Inferior parietal cortex (tissue), 1 donor: ENCODE data around the gene MRPS7.
"Not testable (repeated sequence)": the region's sequence is repeated elsewhere in the genome, so short reads cannot be mapped to it uniquely, and the experiment has no call there.

Experiments
- DNase-seq: peaks from one replicate; pipeline ENCODE4 v3.0.0-alpha.2; 2016; ENCODE audit errors: extremely low spot score

Gene MRPS7

GRCh38 chr17:75271233-75271954 lies 9.7 kb downstream of the MRPS7 start:
- peak; percentile 76 for DNase-seq

GRCh38 chr17:75271955-75272847 lies 10.5 kb downstream of the MRPS7 start:
- DNase-seq = no peak

- DNase-seq = peak; percentile 22
Observed at GRCh38 chr17:75272848-75273184, 11.1 kb downstream of the MRPS7 start.

- DNase-seq = no peak
Observed at GRCh38 chr17:75273977-75274708, 12.5 kb downstream of the MRPS7 start.

GRCh38 chr17:75277664-75278071 lies 16.0 kb downstream of the MRPS7 start:
- no peak for DNase-seq

GRCh38 chr17:75280189-75280588 lies 18.5 kb downstream of the MRPS7 start:
- not testable (repeated sequence) for DNase-seq

GRCh38 chr17:75285123-75285522 lies 23.4 kb downstream of the MRPS7 start:
- no peak for DNase-seq

- DNase-seq = no peak
Observed at GRCh38 chr17:75287221-75287620, 25.5 kb downstream of the MRPS7 start.

GRCh38 chr17:75288359-75288758 lies 26.7 kb downstream of the MRPS7 start:
- DNase-seq = no peak

GRCh38 chr17:75288770-75289114 lies 27.1 kb downstream of the MRPS7 start:
- DNase-seq = no peak

DNA sequence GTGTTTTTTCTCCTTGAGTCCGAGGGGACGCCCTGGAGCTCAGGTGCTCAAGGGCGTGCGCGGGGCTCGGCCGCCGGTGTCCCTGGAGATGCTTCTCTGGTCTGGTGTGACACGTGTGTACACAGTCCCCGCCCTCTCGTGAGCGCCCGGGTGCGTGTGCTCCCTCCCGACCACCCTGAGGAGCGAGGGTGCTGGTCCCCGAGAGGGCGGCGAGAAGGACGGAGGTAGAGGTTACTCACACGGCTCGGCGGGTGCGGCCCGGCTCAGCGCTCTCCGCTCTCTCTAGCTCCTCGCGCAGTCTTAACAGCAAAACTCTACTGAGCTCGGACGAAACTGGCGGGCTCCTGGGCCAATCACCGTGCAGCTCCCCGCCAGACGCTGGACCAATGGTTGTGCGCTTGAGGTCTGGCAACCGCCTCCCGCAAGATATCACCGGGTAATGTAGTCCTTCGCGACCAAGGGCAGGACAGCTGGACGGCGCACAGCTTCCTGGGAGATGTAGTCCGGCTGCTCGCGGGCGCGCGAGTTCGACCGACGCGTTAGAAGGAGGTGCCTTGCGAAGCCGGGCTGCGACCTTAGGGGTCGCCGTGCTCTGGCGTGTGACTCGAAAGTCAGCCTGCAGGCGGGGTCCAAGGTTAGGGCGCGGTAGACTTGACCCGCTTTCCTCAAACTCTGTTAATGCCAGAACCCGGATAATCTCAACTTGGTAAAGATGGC lies 27.6 kb downstream of the MRPS7 start, which contains the start of gene SLC25A19:
SLC25A19 (minus strand) TSS at position 319 of the 717 bp plus-strand sequence. CDS start 2,669 bp downstream, outside the sequence.
- peak; percentile 98 for DNase-seq

DNA sequence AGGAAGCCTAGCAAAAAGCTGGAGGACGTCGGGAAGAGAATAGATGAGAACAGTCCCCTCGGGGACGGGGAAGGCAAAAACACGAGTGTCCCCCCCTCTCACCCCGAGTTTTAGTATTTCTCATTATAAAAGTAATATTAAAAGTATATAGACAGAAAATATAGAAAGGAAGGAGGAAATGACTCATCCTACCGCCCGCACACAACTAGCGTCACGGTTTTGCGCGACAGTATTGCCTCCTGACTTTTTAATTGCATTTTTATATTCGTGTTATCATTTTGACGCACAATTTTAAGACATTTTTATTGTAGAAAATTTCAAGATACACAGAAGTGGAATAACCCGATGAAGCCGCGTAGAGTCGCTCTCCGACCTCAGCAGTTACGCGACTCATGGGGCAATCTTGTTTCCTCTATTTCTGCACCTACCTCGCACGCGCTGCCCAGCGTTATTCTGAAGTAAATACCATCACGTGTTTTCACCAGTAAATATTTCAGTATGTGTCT lies 28.2 kb downstream of the MRPS7 start:
- DNase-seq = peak; percentile 66

- not testable (repeated sequence) for DNase-seq
Observed at GRCh38 chr17:75292810-75293448, 31.2 kb downstream of the MRPS7 start.

DNA sequence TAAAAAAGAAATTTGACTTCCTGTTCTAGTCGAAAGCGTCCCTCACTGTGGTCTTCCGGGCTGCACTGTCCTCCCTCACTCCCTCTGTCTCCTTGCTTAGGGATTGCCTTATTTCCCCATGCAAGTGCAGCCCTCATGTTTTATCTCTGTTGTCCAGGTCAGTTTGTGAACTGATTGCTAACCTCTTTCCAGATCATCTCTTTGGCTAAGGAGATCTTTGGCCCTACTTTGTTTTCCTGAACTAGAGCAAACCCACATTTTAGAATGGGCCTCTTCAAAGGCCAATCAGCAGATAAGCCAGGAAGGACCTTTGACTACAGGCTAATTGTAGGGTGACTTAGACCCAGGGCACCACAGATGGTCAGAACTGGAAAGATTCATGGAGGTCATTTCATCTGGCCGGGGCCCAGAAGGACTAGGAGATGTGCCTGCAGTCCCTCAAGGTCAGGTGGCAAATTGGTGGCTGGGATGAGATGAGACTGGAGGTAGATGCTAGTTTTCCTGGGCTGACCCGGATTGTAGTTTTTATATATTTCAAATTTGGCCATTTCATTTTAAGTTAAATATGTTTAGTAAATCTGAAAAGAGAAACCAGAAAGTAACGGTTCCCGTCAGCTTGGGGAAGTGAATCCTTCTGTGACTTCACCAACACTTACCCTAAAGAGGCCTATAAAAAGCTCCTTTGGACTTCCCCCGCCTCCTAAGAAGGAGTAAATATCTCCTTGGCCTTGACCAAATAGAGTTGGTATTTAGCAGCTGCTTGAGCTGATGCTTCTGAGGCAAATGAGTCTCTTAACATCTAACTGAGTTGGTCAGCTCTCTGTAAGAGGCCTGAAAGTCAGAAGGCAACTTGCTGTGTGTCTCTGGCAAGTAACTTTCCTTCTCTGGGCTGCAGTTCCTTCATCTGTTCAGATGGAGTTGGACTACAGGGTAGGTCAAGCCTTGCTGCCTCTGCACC lies 33.8 kb downstream of the MRPS7 start:
- no peak for DNase-seq

DNA sequence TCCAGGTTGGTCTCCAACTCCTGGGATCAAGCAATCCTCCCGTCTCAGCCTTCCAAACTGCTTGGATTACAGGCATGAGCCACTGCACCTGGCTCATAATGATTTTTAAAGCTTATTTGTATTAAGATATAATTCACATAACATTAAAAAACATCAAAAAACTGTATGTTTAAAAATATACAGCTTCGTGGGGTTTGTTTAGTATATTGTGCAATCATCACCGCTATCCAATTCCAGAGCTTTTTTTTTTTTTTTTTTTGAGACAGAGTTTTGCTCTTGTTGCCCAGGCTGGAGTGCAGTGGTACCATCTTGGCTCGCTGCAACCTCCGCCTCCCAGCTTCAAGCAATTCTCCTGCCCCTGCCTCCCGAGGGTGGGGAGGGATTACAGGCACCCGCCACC lies 38.6 kb downstream of the MRPS7 start:
- DNase-seq = no peak

DNA sequence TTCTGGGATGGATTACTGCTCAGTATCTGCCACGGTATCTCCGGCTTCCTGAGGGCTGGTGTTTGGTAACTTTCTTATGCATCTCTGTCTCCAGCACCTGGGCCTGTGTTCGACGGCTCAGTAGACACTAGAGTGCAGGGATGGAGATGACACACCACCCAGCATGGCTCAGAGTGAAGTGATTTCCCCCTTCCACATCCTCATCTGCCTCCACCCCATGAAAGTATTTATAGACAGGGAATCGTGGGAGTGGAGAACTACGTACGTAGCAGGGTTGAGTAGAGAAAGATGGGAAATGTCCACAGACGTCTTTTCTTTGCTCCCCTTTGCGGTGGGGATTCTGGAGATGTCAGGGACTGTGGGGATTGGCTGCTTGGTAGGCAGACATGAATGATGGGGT lies 39.4 kb downstream of the MRPS7 start:
- DNase-seq = no peak

GRCh38 chr17:75301502-75302206 lies 40.0 kb downstream of the MRPS7 start:
- no peak for DNase-seq

- no peak for DNase-seq
Observed at GRCh38 chr17:75307957-75308731, 46.5 kb downstream of the MRPS7 start.
